Prostate gland (tissue), 2 donors: ENCODE data around the gene ID3.

Experiments used
- CTCF ChIP-seq, 4 experiments: fragments of 200-600 bp in 2 of 4; fragments of 450-650 bp in 2 of 4; sonication (generic) in 2 of 4; IDR thresholded peaks; 1 replicate in 3 of 4; 2 replicates in 1 of 4; pipeline ENCODE4 v1.5.1; 2016 to 2019; ENCODE audit warnings: antibody characterized with exemption in 4 of 4, mild to moderate bottlenecking in 2 of 4, moderate library complexity in 2 of 4
- POLR2AphosphoS5 ChIP-seq: sonication (generic); formaldehyde crosslinking; IDR thresholded peaks from one replicate; pipeline ENCODE4 v1.6.1; 2017; ENCODE audit warnings: antibody characterized with exemption

GRCh38 chr1:23527366-23527765 lies 31.9 kb downstream of the ID3 start:
- no peak for TF ChIP-seq CTCF (IDR thresholded peaks at IDR 0.05)
- TF ChIP-seq POLR2AphosphoS5: no peak
